Right lobe of liver (tissue), 6 donors: ENCODE data around the gene ZBTB7C. TPM values are rescaled to one million over a fixed set of nuclear protein-coding genes. Genes with fewer than 3 reads are reported as not detected.
A peak's percentile ranks its signal among the peaks of the same experiment; 100 is the strongest.

Source experiments
- ATAC-seq, 4 donors: fragments of 200-7000 bp; cut with Tn5 transposase; one replicate each; pipeline ENCODE4 v1.9.1; 2020; ENCODE audit warnings: mild to moderate bottlenecking in 4 of 4, moderate library complexity in 4 of 4
- DNase-seq, 3 donors: peaks; one replicate each; pipeline ENCODE4 v3.0.0-alpha.2; 2020
- H3K27ac ChIP-seq, 3 donors: fragments of 200-600 bp; one replicate each; pipeline ENCODE4 v1.8.0; 2022
- H3K27me3 ChIP-seq, 2 donors: fragments of 200-600 bp; one replicate each; pipeline ENCODE4 v1.8.0; 2022
- H3K36me3 ChIP-seq, 4 donors: fragments of 200-600 bp; sonication (generic) in 1 of 4; one replicate each; pipeline versions ENCODE4 v1.5.1 to v1.8.0; 2017 to 2022; ENCODE audit warnings: control low read depth in 1 of 4
- H3K4me1 ChIP-seq, 4 donors: fragments of 200-600 bp; sonication (generic) in 1 of 4; one replicate each; pipeline versions ENCODE4 v1.5.1 to v1.8.0; 2017 to 2022; ENCODE audit warnings: control low read depth in 1 of 4
- H3K4me3 ChIP-seq, 3 donors: fragments of 200-600 bp; one replicate each; pipeline ENCODE4 v1.8.0; 2022
- H3K9me3 ChIP-seq, 4 donors: fragments of 200-600 bp; sonication (generic) in 1 of 4; one replicate each; pipeline versions ENCODE4 v1.5.1 to v1.8.0; 2017 to 2022; ENCODE audit warnings: control low read depth in 1 of 4
- CTCF ChIP-seq, 4 donors: fragments of 200-600 bp in 3 of 4; fragments of 450-650 bp in 1 of 4; IDR thresholded peaks; one replicate each; pipeline versions ENCODE4 v1.5.1 to v1.8.0; 2016 to 2022; ENCODE audit warnings: antibody characterized with exemption in 4 of 4, mild to moderate bottlenecking in 2 of 4
- POLR2A ChIP-seq: fragments of 450-650 bp; IDR thresholded peaks from one replicate; pipeline ENCODE4 v1.6.1; 2017; ENCODE audit warnings: antibody characterized with exemption, mild to moderate bottlenecking
- WGBS: methylation state at CpG from one replicate; pipeline ENCODE4 v1.1.6; 2018; ENCODE audit warnings: low coverage, low lambda C conversion rate; ENCODE audit not compliant: insufficient coverage; ENCODE audit errors: missing lambda C conversion rate; 5-methylcytosine and 5-hydroxymethylcytosine counted together
- intact Hi-C, 2 donors: fragments of 100-400 bp; cut with DNase I; formaldehyde crosslinking; loops; one replicate each; pipeline versions ENCODE4 v1.11.2 to v1.14.1; 2022
- total RNA-seq, 6 experiments: library from RNA; depleted of rRNA in 2 of 6; stranded (reverse); fragments of >200 nt in 2 of 6; fragmentation: NEBNext Ultra II Directional in 3 of 6; extraction: Animal tissue kit (Norgen Biotek cat#: 25700) in 3 of 6; gene quantifications; one replicate each; pipeline versions ENCODE4 v1.1.0 to v1.2.4, GENCODE V29; 2016 to 2023
- donor health status: DM: no; HTN: yes; CAD: no.
- donor health status: DM: no; HTN: no; CAD: no.
- donor health status: DM: no; HTN: no; CAD: no.
- donor health status: DM: no; HTN: yes; CAD: no.
- donor health status: DM: no; HTN: yes; CAD: no.

The ZBTB7C gene
- total RNA-seq, 6 experiments from 2014 or later: 1.1 to 1.7 (median 1.3) TPM

- Histone ChIP-seq H3K4me1 (peaks cover 0 to 3% (median 0%) of the 10 kb centered on the region in 4 donors), H3K27ac (no peak overlapping the region), H3K27me3 (no peaks in the 10 kb centered on the region), H3K9me3 (no peaks in the 10 kb centered on the region), H3K4me3 (no peak overlapping the region), H3K36me3 (no peaks in the 10 kb centered on the region)
- WGBS: 64% methylated on average over 3 of the region's 3 CpGs
- TF ChIP-seq POLR2A (no peak), CTCF (IDR thresholded peaks at IDR 0.05) (peak; percentile 90 to 97 (median 94))
- intact Hi-C loops: loop anchor here (5.0 kb wide), 2 partner anchors 408 to 418 kb away; no protein-coding TSS in a partner anchor
- DNase-seq (peak; percentile 60 to 83 (median 75)), ATAC-seq (peak; percentile 93 to 97 (median 94))
Measured at GRCh38 chr18:48445540-48445939, 36.4 kb upstream of the ZBTB7C start.

GRCh38 chr18:48442761-48443160, 33.6 kb upstream of the ZBTB7C start:
- TF ChIP-seq POLR2A: no peak
- no peak for TF ChIP-seq CTCF (IDR thresholded peaks at IDR 0.05)
- intact Hi-C loops: no loop called here
- WGBS: no CpG with 5 or more reads among the region's 2 CpGs

GRCh38 chr18:48441405-48441881, 32.3 kb upstream of the ZBTB7C start:
- Histone ChIP-seq H3K4me3 (no peak overlapping the region), H3K27me3 (no peaks in the 10 kb centered on the region), H3K9me3 (no peaks in the 10 kb centered on the region), H3K4me1 (peaks cover 0 to 2% (median 0%) of the 10 kb centered on the region in 4 donors), H3K36me3 (no peaks in the 10 kb centered on the region), H3K27ac (no peak overlapping the region)
- WGBS: 46% methylated on average over 14 of the region's 16 CpGs
- no peak for TF ChIP-seq POLR2A
- TF ChIP-seq CTCF (IDR thresholded peaks at IDR 0.05): no peak
- DNase-seq: no peak
- intact Hi-C loops: no loop called here
- ATAC-seq: no peak

More at GRCh38 chr18:48442761-48443160, 33.6 kb upstream of the ZBTB7C start:
- Histone ChIP-seq H3K4me3 (no peak overlapping the region), H3K4me1 (peaks cover 0 to 3% (median 0%) of the 10 kb centered on the region in 4 donors), H3K9me3 (no peaks in the 10 kb centered on the region), H3K27ac (no peak overlapping the region), H3K36me3 (no peaks in the 10 kb centered on the region), H3K27me3 (no peaks in the 10 kb centered on the region)
- ATAC-seq (no peak), DNase-seq (no peak)

GRCh38 chr18:48440924-48441323, 31.7 kb upstream of the ZBTB7C start:
- TF ChIP-seq POLR2A (no peak), CTCF (IDR thresholded peaks at IDR 0.05) (no peak)
- Histone ChIP-seq H3K9me3 (no peaks in the 10 kb centered on the region), H3K36me3 (no peaks in the 10 kb centered on the region), H3K27ac (no peak overlapping the region), H3K27me3 (no peaks in the 10 kb centered on the region), H3K4me3 (no peak overlapping the region), H3K4me1 (no peaks in the 10 kb centered on the region)
- intact Hi-C loops: no loop called here
- 72% methylated on average over 9 of the region's 9 CpGs for WGBS
- ATAC-seq (no peak), DNase-seq (no peak)
